Parathyroid adenoma (tissue), 2 donors: ENCODE results near the gene CAMTA1.
A peak's percentile ranks its signal among the peaks of the same experiment; 100 is the strongest.

ENCODE experiments used
- H2AFZ ChIP-seq: fragments of 300-600 bp; sonication (generic); one replicate; pipeline ENCODE4 v1.7.0; 2017; ENCODE audit warnings: antibody characterized with exemption, mild to moderate bottlenecking
- H3K27ac ChIP-seq: fragments of 300-600 bp; sonication (generic); one replicate; pipeline ENCODE4 v1.7.0; 2017
- H3K27me3 ChIP-seq: fragments of 300-600 bp; sonication (generic); one replicate; pipeline ENCODE4 v1.7.0; 2017; ENCODE audit warnings: low read length; ENCODE audit not compliant: control insufficient read depth, insufficient read depth
- H3K36me3 ChIP-seq: fragments of 300-600 bp; sonication (generic); one replicate; pipeline ENCODE4 v1.7.0; 2017; ENCODE audit warnings: low read length; ENCODE audit not compliant: control insufficient read depth, insufficient read depth
- H3K4me1 ChIP-seq: fragments of 300-600 bp; sonication (generic); one replicate; pipeline ENCODE4 v1.7.0; 2017; ENCODE audit warnings: control low read depth
- H3K4me2 ChIP-seq: fragments of 300-600 bp; sonication (generic); one replicate; pipeline ENCODE4 v1.7.0; 2017; ENCODE audit warnings: low read length
- H3K4me3 ChIP-seq: fragments of 300-600 bp; sonication (generic); one replicate; pipeline ENCODE4 v1.7.0; 2017; ENCODE audit warnings: low read depth, low read length
- H3K79me2 ChIP-seq: fragments of 300-600 bp; sonication (generic); one replicate; pipeline ENCODE4 v1.7.0; 2017; ENCODE audit warnings: control low read depth
- H3K9ac ChIP-seq: fragments of 300-600 bp; sonication (generic); one replicate; pipeline ENCODE4 v1.7.0; 2017; ENCODE audit warnings: mild to moderate bottlenecking
- H3K9me3 ChIP-seq: fragments of 300-600 bp; sonication (generic); one replicate; pipeline ENCODE4 v1.7.0; 2017; ENCODE audit warnings: low read length; ENCODE audit not compliant: control insufficient read depth
- TF ChIP-seq, protein P1 (sequence below): fragments of 300-600 bp; sonication (generic); IDR thresholded peaks from one replicate; pipeline ENCODE4 v1.7.0; 2017; ENCODE audit warnings: antibody characterized with exemption, mild to moderate bottlenecking
- donor health status: primary hyperparathyroidism.

The CAMTA1 gene

DNA sequence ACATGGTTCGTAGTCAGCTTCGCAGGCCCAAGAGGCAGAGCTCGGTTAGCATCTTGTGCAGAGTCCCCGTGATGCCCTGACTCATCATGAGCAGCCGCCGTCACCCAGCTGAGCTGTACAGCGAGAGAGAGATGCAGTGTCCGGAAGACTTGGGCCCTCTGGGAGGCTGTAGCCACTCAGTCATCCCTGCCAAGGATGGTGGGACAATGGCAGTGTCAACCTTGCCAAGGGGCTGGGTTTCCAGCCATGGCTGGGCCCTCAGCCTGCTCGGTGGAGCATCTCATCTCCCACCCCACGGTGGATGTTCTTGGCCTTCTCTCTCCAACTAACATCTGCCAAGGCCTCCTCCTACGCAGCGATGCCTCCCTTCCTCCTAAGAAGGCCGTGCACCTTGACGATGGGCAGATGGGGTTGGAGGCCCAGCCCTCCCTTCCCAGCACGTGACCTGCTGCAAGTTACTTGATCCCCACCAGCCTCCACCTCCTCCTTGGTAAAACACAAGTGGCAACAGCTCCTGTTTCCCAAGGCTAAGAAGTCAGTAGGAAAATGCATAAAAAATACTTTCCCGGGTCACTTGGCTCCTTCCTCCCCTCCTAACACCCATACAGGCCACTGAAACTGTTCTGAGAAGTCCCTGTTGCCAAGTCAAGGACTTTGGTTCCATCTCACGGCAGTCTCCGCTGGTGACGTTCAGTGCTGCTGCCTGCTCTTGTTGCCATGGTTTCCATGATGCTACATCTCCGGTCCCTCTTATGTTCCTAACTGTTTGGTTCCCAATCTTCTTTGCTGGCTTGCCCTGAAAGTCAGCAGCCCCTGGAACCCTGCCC, 601.2 kb downstream of the CAMTA1 start:
- Histone ChIP-seq H3K36me3 (no peaks in the 10 kb centered on the region), H3K27me3 (no peaks in the 10 kb centered on the region), H3K4me3 (no peak overlapping the region), H3K27ac (no peak overlapping the region), H3K79me2 (no peaks in the 10 kb centered on the region), H3K4me2 (no peak overlapping the region), H3K9ac (no peak overlapping the region), H3K9me3 (peaks cover 3% of the 10 kb centered on the region), H3K4me1 (peaks cover 10% of the 10 kb centered on the region), H2AFZ (no peak overlapping the region)
- TF ChIP-seq, protein P1, sequence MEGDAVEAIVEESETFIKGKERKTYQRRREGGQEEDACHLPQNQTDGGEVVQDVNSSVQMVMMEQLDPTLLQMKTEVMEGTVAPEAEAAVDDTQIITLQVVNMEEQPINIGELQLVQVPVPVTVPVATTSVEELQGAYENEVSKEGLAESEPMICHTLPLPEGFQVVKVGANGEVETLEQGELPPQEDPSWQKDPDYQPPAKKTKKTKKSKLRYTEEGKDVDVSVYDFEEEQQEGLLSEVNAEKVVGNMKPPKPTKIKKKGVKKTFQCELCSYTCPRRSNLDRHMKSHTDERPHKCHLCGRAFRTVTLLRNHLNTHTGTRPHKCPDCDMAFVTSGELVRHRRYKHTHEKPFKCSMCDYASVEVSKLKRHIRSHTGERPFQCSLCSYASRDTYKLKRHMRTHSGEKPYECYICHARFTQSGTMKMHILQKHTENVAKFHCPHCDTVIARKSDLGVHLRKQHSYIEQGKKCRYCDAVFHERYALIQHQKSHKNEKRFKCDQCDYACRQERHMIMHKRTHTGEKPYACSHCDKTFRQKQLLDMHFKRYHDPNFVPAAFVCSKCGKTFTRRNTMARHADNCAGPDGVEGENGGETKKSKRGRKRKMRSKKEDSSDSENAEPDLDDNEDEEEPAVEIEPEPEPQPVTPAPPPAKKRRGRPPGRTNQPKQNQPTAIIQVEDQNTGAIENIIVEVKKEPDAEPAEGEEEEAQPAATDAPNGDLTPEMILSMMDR: no peak

DNA sequence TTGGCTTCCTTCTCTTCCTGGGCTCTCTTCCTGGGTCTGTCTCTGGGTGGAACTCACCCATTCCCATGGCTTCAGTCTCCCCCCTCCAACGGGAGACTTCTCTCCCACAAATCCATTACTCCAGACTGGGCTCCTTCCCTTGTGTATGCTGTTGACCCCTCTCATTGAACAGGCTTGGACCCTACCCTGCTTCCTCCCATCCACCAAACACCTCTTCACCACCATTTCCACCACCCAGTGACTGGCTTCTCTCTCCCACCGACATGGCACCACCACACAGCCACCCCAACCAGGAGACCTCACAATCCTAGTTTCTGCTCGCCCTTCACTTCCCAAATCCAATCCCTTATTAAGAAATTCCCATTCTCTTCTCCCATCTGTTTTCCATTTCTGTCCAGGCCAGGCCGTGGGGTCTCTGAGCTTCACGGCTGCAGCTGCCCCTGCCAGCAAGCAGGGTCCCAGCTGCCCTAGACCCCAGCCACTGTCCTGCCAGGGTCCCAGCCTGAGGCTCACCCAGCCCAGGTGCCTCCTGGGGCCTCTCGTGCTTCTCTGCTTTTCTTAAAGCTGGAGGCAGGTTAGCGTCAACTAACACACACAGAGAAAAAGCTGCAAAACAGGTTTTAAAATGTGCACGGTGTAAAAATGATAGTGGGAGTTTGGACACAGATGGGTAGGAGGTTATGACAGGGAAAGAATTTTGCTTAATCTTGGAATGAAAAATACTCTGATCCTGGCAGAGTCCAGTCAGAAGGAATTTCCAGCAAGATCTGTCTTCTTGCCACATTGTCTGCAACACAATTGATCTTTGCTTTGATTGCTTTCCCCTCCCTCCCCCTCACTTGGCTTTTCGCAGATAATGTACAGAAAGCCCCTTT, 602.0 kb downstream of the CAMTA1 start:
- Histone ChIP-seq H3K36me3 (no peaks in the 10 kb centered on the region), H3K4me2 (peak overlapping the region; percentile 65), H3K9me3 (no peaks in the 10 kb centered on the region), H2AFZ (peak overlapping the region; percentile 11), H3K4me1 (peaks cover 10% of the 10 kb centered on the region), H3K4me3 (no peak overlapping the region), H3K27me3 (no peaks in the 10 kb centered on the region), H3K9ac (no peak overlapping the region), H3K27ac (peak overlapping the region; percentile 36), H3K79me2 (no peaks in the 10 kb centered on the region)
- TF ChIP-seq, protein P1: no peak

DNA sequence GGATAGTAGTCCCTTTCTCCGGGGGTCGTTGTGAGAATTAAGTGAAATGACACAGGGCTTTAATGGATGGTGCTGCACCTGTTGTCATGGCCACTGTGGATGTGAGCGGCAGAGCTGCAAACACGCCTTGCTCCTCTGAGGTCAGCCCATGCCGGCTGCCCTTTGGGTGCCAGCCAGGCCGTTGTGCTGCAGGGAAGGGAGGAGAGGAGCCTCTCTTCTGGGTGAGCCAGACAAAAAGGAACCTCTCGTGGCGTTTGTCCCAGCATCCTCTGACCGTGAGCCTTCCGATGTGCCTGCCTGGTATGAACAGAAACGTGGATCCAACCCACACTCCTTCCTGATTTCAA, 602.9 kb downstream of the CAMTA1 start:
- Histone ChIP-seq H3K27me3 (no peaks in the 10 kb centered on the region), H3K9ac (no peak overlapping the region), H3K36me3 (no peaks in the 10 kb centered on the region), H3K4me1 (peaks cover 10% of the 10 kb centered on the region), H3K4me3 (no peak overlapping the region), H3K79me2 (no peaks in the 10 kb centered on the region), H3K27ac (peak overlapping the region; percentile 36), H2AFZ (peak overlapping the region; percentile 60), H3K9me3 (no peaks in the 10 kb centered on the region), H3K4me2 (peak overlapping the region; percentile 65)
- TF ChIP-seq, protein P1: no peak

DNA sequence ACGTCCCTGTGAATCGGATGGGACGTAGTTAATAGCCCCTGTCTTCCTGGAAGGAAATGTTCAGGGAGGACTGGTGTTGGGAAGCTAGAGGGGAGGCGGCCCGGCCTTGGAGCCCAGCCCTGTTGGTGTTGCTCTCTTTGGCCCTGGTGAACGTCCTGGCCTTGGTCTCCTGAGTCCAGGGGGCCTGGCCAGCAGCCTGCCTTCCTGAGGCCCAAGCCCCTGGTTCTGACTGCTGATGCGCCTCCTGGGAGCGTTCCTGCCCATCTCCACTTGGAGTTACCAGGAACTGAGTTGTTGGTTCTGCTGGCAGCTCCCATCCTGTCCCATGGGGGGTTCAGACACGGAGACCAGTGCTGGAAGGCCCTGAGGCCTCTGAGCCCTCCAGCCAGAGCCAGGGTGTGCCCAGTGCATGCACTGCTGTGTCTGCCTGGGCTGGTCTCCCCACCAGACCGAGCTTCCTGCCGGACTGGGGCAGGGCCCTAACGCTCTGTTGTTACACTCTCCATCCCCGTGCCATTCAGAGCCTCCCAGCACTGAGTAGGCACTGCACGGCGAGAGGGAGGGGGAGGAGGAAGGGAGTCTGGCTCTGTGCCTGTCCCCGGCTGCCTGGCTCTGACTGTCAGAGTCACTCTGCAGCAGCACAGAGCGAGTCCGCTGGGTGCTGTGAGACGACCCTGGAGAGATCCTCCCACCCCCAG, 603.4 kb downstream of the CAMTA1 start:
- Histone ChIP-seq H3K27ac (peak overlapping the region; percentile 36), H2AFZ (peak overlapping the region; percentile 60), H3K27me3 (no peaks in the 10 kb centered on the region), H3K4me2 (no peak overlapping the region), H3K36me3 (no peaks in the 10 kb centered on the region), H3K79me2 (no peaks in the 10 kb centered on the region), H3K4me1 (peaks cover 10% of the 10 kb centered on the region), H3K4me3 (no peak overlapping the region), H3K9ac (no peak overlapping the region), H3K9me3 (no peaks in the 10 kb centered on the region)
- TF ChIP-seq, protein P1: no peak
